Neural cell (in vitro differentiated cells): ENCODE measurements around the gene BEND7.

Experiments used
- CTCF ChIP-seq: fragments of 450-650 bp; IDR thresholded peaks from 2 replicates; pipeline ENCODE4 v1.5.1; 2014; ENCODE audit warnings: antibody characterized with exemption, mild to moderate bottlenecking, moderate library complexity; ENCODE audit not compliant: poor library complexity, severe bottlenecking
- EZH2 ChIP-seq: fragments of 200-600, 300-800 bp; shearing (Covaris generic), sonication (generic); IDR thresholded peaks from 2 replicates; pipeline ENCODE4 v1.6.1; 2014; ENCODE audit warnings: antibody characterized with exemption, low read length, borderline replicate concordance, mild to moderate bottlenecking; ENCODE audit not compliant: insufficient read depth, poor library complexity, severe bottlenecking
- POLR2AphosphoS5 ChIP-seq: IDR thresholded peaks from 2 replicates; pipeline ENCODE4 v1.6.1; 2012

- TF ChIP-seq EZH2 (no peak), CTCF (no peak), POLR2AphosphoS5 (no peak)
Measured at GRCh38 chr10:13439313-13440184, 89.3 kb downstream of the BEND7 start.
